Lung (tissue), 12 donors: Measurements from ENCODE around the gene ATG7. TPM values are rescaled to one million over a fixed set of nuclear protein-coding genes. Genes with fewer than 3 reads are reported as not detected.

Experiments
- ATAC-seq: fragments of 200-7000 bp; cut with Tn5 transposase; one replicate; pipeline ENCODE4 v1.9.1; 2020; ENCODE audit warnings: moderate number of reproducible peaks; ENCODE audit not compliant: insufficient read depth, low FRiP score
- DNase-seq, 3 donors: peaks; one replicate each; pipeline ENCODE4 v3.0.0-alpha.2; 2013 to 2017
- H3K27ac ChIP-seq, 2 donors: one replicate each; pipeline ENCODE4 v1.5.1; 2013; ENCODE audit warnings: mild to moderate bottlenecking in 2 of 2, moderate library complexity in 2 of 2, control low read depth in 1 of 2, inconsistent platforms in 1 of 2, low read depth in 1 of 2, low read length in 1 of 2
- H3K27me3 ChIP-seq, 3 donors: one replicate each; pipeline ENCODE4 v1.5.1; 2013; ENCODE audit warnings: low read length in 2 of 3; ENCODE audit not compliant: control insufficient read depth in 3 of 3, insufficient read depth in 3 of 3
- H3K36me3 ChIP-seq, 4 donors: one replicate each; pipeline ENCODE4 v1.5.1; 2013; ENCODE audit warnings: low read length in 4 of 4, mild to moderate bottlenecking in 1 of 4, moderate library complexity in 1 of 4; ENCODE audit not compliant: control insufficient read depth in 4 of 4, insufficient read depth in 4 of 4
- H3K4me1 ChIP-seq, 5 donors: one replicate each; pipeline ENCODE4 v1.5.1; 2013; ENCODE audit warnings: low read length in 5 of 5, mild to moderate bottlenecking in 2 of 5, moderate library complexity in 1 of 5; ENCODE audit not compliant: control insufficient read depth in 5 of 5, insufficient read depth in 5 of 5
- H3K4me3 ChIP-seq: one replicate; pipeline ENCODE4 v1.5.1; 2013; ENCODE audit warnings: mild to moderate bottlenecking, control low read depth, moderate library complexity
- H3K9ac ChIP-seq, 2 donors: one replicate each; pipeline ENCODE4 v1.5.1; 2013; ENCODE audit warnings: low read length in 2 of 2, control low read depth in 1 of 2; ENCODE audit not compliant: insufficient read depth in 1 of 2
- H3K9me3 ChIP-seq, 4 donors: one replicate each; pipeline ENCODE4 v1.5.1; 2013; ENCODE audit warnings: low read length in 3 of 4, mild to moderate bottlenecking in 1 of 4, moderate library complexity in 1 of 4; ENCODE audit not compliant: control insufficient read depth in 4 of 4, insufficient read depth in 3 of 4
- WGBS, 2 donors: extraction: QIAGEN DNeasy Blood & Tissue Kit; methylation state at CpG; one replicate each; pipeline ENCODE4 v1.1.7; 2013; 5-methylcytosine and 5-hydroxymethylcytosine counted together
- polyA plus RNA-seq, 2 donors: library from polyadenylated mRNA; stranded (reverse); fragments of 200-250 nt; gene quantifications; one replicate each; pipeline ENCODE4 v1.2.1, GENCODE V29; 2013
- total RNA-seq, 2 donors: library from RNA; depleted of rRNA in 1 of 2; stranded (reverse); fragments of >200 nt in 1 of 2; gene quantifications; one replicate each; pipeline ENCODE4 v1.2.1, GENCODE V29; 2014 to 2021
- TF ChIP-seq, protein P1 (sequence below): IDR thresholded peaks from 2 replicates; pipeline ENCODE4 v1.5.1; 2012; ENCODE audit warnings: mild to moderate bottlenecking; ENCODE audit errors: control extremely low read depth, extremely low read depth
- donor health status: control.
- donor health status: control.
- donor health status: Bipolar disorder and iron deficiency.
- donor health status: healthy.
- donor health status: DM: yes; HTN: yes; CAD: no.

ATG7 gene
- total and polyA plus RNA-seq, 4 donors, result 11.2 to 72.0 (median 53.3) TPM

DNA sequence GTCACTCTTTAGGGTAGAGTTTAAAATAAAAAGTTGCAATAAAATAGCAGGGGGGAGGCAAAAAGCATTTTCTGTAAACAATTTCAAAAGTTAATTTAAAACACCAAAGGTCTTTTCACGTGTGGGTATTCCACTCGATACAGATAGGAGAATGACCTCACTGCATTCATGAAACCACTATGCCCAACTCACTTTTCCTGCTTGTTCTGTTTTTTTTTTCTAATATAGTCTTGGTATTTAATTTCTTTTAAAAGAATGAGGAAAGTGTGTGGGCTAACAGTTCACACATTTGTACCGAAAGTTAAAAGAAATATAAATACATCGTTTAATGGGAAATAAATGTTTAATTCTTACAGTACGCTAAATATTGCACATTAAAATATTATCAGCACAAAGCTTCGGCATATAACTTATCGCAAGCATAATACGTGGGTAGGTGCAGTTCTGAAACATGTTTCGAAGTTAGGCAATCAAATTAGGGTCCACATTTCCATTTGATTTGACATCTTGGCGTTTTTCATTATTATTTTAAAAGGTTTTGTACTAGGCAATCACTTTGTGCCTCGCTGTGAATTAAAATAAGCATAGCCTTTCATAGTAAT lies 330.1 kb downstream of the ATG7 start:
- no peak for ATAC-seq
- Histone ChIP-seq H3K36me3 (peaks cover 0 to 12% (median 9%) of the 10 kb centered on the region in 4 donors), H3K9me3 (no peaks in the 10 kb centered on the region), H3K4me3 (no peak overlapping the region), H3K4me1 (peaks cover 9 to 58% (median 35%) of the 10 kb centered on the region in 5 donors), H3K27me3 (no peaks in the 10 kb centered on the region), H3K9ac (peak overlapping the region in 1 of 2 donors; percentile 48), H3K27ac (peak overlapping the region in 1 of 2 donors; percentile 78)
- TF ChIP-seq, protein P1, sequence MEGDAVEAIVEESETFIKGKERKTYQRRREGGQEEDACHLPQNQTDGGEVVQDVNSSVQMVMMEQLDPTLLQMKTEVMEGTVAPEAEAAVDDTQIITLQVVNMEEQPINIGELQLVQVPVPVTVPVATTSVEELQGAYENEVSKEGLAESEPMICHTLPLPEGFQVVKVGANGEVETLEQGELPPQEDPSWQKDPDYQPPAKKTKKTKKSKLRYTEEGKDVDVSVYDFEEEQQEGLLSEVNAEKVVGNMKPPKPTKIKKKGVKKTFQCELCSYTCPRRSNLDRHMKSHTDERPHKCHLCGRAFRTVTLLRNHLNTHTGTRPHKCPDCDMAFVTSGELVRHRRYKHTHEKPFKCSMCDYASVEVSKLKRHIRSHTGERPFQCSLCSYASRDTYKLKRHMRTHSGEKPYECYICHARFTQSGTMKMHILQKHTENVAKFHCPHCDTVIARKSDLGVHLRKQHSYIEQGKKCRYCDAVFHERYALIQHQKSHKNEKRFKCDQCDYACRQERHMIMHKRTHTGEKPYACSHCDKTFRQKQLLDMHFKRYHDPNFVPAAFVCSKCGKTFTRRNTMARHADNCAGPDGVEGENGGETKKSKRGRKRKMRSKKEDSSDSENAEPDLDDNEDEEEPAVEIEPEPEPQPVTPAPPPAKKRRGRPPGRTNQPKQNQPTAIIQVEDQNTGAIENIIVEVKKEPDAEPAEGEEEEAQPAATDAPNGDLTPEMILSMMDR, result no peak
- peak in 1 of 3 donors; percentile 61 for DNase-seq
- WGBS, 2 donors, result 76 to 81% methylated on average over 11 of the region's 11 CpGs

DNA sequence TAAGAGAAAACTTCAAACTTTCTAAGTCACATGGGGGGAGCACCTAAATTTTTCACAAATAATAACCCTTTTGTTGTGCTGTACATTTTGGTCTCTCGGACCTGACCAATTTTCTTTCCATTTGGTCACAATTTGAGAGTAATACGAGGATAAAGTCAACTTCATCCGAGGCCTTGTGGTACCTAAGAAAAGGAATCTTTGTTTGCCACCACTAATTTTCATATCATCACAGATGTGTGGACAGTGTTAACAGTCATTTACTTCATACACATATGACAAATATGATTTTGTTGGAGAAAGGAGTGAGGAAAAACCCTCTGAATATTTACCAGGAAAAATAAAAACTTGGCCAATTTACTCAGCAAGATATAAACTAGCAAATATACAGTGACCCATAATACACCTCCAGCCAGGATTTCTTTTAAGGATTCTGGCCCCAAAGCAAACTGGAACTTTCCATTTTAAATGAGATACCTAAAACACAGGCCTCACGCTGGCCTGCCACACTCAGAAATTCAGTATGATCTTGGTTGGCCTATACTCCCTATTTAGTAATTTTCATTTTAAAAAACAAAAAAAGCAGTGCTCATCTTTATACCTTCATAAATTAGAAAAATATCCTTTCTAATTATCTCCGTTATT lies 330.8 kb downstream of the ATG7 start:
- DNase-seq (no peak), ATAC-seq (no peak)
- H3K27me3 ChIP-seq, result no peaks in the 10 kb centered on the region
- H3K27ac ChIP-seq, result peak overlapping the region; percentile 30 to 67
- H3K9ac ChIP-seq, result peak overlapping the region in 1 of 2 donors; percentile 61
- no peaks in the 10 kb centered on the region for H3K9me3 ChIP-seq
- TF ChIP-seq, protein P1, result no peak
- H3K4me1 ChIP-seq, result peaks cover 9 to 63% (median 39%) of the 10 kb centered on the region in 5 donors
- peaks cover 0 to 12% (median 7%) of the 10 kb centered on the region in 4 donors for H3K36me3 ChIP-seq
- H3K4me3 ChIP-seq, result no peak overlapping the region
- WGBS, 2 donors, result 85 to 86% methylated on average over 5 of the region's 5 CpGs

DNA sequence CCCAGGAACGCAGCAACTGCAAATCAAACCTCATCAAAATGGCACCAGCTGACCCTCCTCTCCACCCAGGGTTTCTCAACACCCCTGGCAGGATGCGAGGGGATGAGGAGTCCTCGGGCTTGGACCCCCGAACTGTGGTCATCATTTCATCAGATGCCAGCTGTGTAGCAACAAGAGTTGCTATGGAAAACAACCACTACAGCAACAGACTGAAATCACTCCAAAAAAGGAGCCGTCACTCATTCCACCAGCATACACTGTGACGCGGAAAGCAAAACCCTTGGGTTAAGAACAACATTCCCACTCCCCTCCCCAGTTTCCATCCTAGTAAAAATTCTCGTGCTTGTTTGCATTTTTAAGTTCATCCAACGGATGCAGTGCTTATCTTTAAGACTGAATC lies 331.4 kb downstream of the ATG7 start:
- Histone ChIP-seq H3K4me1 (peaks cover 9 to 65% (median 39%) of the 10 kb centered on the region in 5 donors), H3K9me3 (no peaks in the 10 kb centered on the region)

More for the DNA sequence above, 331.4 kb downstream of the ATG7 start:
- WGBS, 2 donors, result 58 to 67% methylated on average over 9 of the region's 9 CpGs
- TF ChIP-seq, protein P1, result no peak
- peak; percentile 89 to 93 (median 90) for DNase-seq
- peaks cover 0 to 12% (median 7%) of the 10 kb centered on the region in 4 donors for H3K36me3 ChIP-seq
- H3K9ac ChIP-seq, result peak overlapping the region in 1 of 2 donors; percentile 61
- ATAC-seq, result no peak
- no peaks in the 10 kb centered on the region for H3K27me3 ChIP-seq
- no peak overlapping the region for H3K4me3 ChIP-seq
- H3K27ac ChIP-seq, result peak overlapping the region; percentile 30 to 67
